ENCODE results near the gene PRRG4. TPM values are rescaled to one million over a fixed set of nuclear protein-coding genes. Genes with fewer than 3 reads are reported as not detected.

PRRG4 gene
- total and polyA plus RNA-seq, 12 donors = 0.08 to 1.3 (median 0.32) TPM; not detected in 1

GRCh38 chr11:32817852-32818183 lies 11.9 kb upstream of the PRRG4 start:
- intact Hi-C loops (cut with DNase I) = no loop called here
- 65 to 66% methylated on average over 3 of the region's 3 CpGs for WGBS, 2 donors

GRCh38 chr11:32819187-32819586 lies 10.5 kb upstream of the PRRG4 start:
- H3K36me3 ChIP-seq = no peaks in the 10 kb centered on the region
- peaks cover 0 to 22% (median 0%) of the 10 kb centered on the region in 9 donors for H3K4me1 ChIP-seq
- H3K9me3 ChIP-seq = peaks cover 0 to 9% (median 0%) of the 10 kb centered on the region in 11 donors
- no peak for DNase-seq
- intact Hi-C loops (cut with DNase I) = no loop called here
- peaks cover 0 to 6% (median 0%) of the 10 kb centered on the region in 7 donors for H3K27me3 ChIP-seq
- TF ChIP-seq CTCF (IDR thresholded peaks at IDR 0.05) = no peak
- 73 to 87% methylated on average over 2 of the region's 2 CpGs for WGBS, 2 donors
- ATAC-seq = no peak
- H3K4me3 ChIP-seq = no peak overlapping the region
- no peak overlapping the region for H3K27ac ChIP-seq

More at GRCh38 chr11:32817852-32818183, 11.9 kb upstream of the PRRG4 start:
- Histone ChIP-seq H3K36me3 (no peaks in the 10 kb centered on the region), H3K27me3 (peaks cover 0 to 6% (median 0%) of the 10 kb centered on the region in 7 donors), H3K4me3 (no peak overlapping the region), H3K27ac (no peak overlapping the region), H3K9me3 (no peaks in the 10 kb centered on the region), H3K4me1 (peaks cover 0 to 18% (median 0%) of the 10 kb centered on the region in 9 donors)
- no peak for DNase-seq
- peak in 1 of 8 donors; percentile 64 for ATAC-seq
- no peak for TF ChIP-seq CTCF (IDR thresholded peaks at IDR 0.05)

- no peak for ATAC-seq
- H3K9me3 ChIP-seq = peaks cover 0 to 9% (median 0%) of the 10 kb centered on the region in 11 donors
- peaks cover 0 to 22% (median 0%) of the 10 kb centered on the region in 9 donors for H3K4me1 ChIP-seq
- peaks cover 0 to 6% (median 0%) of the 10 kb centered on the region in 7 donors for H3K27me3 ChIP-seq
- TF ChIP-seq CTCF (IDR thresholded peaks at IDR 0.05) = no peak
- intact Hi-C loops (cut with DNase I) = no loop called here
- H3K4me3 ChIP-seq = no peak overlapping the region
- no peak overlapping the region for H3K27ac ChIP-seq
- H3K36me3 ChIP-seq = no peaks in the 10 kb centered on the region
- DNase-seq = no peak
These were observed 9.2 kb upstream of the PRRG4 start for GRCh38 chr11:32820497-32820896.

GRCh38 chr11:32821517-32821916 lies 8.2 kb upstream of the PRRG4 start:
- intact Hi-C loops (cut with DNase I) = no loop called here
- Histone ChIP-seq H3K27ac (no peak overlapping the region), H3K9me3 (peaks cover 0 to 9% (median 0%) of the 10 kb centered on the region in 11 donors), H3K36me3 (no peaks in the 10 kb centered on the region), H3K27me3 (peaks cover 0 to 6% (median 0%) of the 10 kb centered on the region in 7 donors), H3K4me1 (peaks cover 0 to 22% (median 0%) of the 10 kb centered on the region in 9 donors), H3K4me3 (no peak overlapping the region)
- no peak for TF ChIP-seq CTCF (IDR thresholded peaks at IDR 0.05)
- ATAC-seq (no peak), DNase-seq (no peak)

Data from heart right ventricle (tissue), 16 donors.